HG03103 (cell line): ENCODE measurements around the gene ASTN1.

ENCODE experiments used
- ATAC-seq: cut with Tn5 transposase; IDR thresholded peaks from one replicate; pipeline ENCODE4 v1.9.1; 2021; ENCODE audit warnings: low read depth; ENCODE audit not compliant: unreplicated experiment

The ASTN1 gene

DNA sequence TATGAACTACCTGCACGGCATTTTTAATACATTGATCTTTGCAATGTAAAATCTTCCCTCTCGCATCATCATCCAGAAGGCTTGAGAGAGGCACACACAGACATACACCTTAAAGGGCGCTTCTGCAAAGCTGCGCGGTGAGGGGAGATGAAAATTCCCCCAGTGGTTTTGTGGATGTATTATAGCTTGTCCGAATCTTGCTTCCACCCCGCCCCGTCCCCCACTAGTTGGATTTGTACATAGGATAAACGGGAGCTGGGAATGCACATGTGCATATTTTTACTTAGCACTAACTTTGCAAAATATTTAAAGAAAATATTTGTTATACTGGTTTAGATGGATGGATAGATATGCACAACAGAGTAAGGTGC lies 542 bp upstream of the ASTN1 start:
- no peak for ATAC-seq

DNA sequence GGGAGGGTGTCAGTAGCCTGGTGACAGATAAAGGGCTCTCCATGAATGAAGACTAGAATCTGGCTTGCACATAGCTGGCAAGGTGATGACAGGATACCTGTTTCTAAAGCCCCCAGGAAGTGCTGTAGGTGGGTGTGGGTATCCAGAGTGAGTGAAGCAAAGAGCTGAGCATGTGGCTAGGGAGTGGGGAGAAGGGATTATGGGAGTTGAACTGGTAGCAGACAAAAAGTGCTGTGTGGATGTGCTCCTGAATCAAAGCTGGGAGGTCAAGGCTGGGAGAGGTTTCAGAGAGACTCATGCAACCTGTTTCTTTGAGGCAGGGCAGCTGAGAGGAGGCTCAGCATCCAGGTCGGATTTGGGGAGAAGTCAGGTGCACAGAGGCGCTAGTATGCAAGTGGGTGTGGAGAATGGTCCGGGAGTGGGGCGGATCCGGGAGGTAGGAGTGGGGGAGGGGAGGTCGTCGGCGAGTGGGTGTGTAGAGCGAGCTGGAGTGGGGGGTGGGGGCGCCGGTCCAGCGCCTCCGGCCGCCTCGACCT lies 600 bp downstream of the ASTN1 start:
- ATAC-seq, result no peak

DNA sequence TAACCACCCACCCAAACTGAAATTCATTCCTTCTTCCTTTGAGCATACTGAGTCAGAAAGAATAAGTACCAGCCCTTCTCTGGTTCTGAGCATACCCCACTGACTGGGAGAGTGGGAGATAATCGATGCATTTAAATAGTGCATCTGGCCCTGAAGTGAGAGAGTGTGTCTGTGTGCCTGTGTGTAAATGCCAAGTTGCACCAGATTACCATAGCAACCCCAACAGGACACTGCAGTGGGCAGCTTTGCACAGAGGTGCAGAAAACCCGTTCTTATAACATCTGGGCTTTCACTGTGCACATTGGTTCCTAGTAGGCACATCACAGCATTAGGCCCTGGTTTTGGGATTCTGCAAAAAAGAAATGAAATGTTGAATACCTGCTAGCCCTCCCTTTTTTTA lies 2.3 kb downstream of the ASTN1 start:
- no peak for ATAC-seq

DNA sequence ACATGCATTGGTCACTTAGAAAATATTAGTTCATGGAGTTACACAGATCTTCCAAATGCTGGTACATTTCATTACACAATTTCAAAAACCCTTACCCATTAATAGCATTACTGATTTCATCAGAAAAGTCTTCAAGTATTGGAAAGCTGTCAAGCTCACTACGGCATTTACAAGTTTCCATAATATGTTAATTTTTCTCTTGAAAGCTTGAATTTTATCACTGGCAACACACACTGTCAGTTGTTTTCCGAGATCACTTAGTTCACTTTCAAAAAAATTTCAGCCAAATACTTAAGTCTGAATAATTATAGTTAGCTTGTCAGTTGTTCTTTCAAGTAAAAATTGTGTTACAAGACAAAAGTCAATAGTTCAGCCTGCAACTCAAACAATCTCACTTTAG lies 18.0 kb downstream of the ASTN1 start:
- no peak for ATAC-seq

GRCh38 chr1:177145106-177146070 lies 19.1 kb downstream of the ASTN1 start:
- no peak for ATAC-seq

DNA sequence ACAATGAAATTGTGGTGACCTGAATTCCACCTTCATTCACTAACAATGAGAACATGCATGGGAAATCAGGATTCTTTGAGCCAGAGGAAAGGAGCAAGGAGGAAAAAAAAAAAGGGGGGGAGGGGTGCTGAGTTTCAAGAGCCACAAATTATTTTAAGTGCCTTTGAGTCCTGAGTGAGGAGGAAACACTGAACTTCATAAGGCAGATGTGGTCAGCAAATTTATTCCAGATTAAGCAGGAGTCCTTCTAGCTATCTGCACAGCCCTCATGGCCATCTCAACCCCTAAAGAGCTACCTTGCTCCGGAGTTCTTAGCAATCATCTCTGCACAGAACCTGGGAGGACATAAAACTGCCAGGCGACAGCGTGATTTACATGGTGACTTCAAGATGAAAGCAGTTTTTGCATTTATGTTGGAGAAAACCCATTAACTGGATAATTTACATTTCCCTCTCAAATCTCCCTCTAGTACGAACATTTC lies 21.7 kb downstream of the ASTN1 start:
- ATAC-seq, result no peak

DNA sequence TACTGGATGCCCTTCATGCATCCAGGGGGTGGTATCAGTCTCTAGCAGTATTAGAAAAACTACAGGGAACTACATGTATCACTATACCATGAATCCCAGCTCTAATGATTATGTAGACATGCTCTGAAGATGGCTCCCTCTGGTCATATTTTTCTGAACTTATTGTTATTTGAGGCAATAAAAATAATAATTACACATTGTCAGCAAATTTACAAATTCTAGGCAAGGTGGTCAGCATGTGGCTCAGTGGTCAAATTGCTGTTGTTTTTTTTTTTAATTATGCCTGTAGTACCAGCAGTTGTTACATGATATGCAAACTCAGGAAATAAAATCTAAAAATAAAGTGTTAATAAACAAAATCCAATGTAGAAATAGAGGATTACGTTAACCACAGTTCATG lies 22.5 kb downstream of the ASTN1 start:
- no peak for ATAC-seq

DNA sequence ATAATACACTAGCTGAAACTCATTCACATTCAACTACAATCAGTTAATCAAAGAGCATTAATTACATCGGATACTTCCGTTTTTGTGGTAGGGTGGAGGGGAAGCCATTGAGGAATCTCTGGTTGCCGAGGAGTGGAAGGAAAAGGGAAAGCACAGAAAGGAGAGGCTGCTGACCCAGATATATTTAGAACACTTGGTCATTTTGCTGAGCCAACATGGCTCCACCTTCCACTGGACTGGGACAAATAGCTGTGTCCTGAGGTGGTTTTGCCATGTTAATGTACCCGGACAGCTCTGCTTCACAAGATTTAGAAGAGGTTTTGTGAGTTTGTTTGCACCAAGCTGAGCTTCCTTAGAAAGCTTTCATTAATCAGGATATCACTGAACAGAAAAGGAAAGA lies 26.2 kb downstream of the ASTN1 start:
- ATAC-seq, result no peak

- no peak for ATAC-seq
Measured at GRCh38 chr1:177137814-177138213, 26.7 kb downstream of the ASTN1 start.

GRCh38 chr1:177135250-177135649 lies 29.3 kb downstream of the ASTN1 start:
- ATAC-seq, result no peak

GRCh38 chr1:177133977-177134538 lies 30.5 kb downstream of the ASTN1 start:
- ATAC-seq, result no peak

GRCh38 chr1:177132141-177132540 lies 32.4 kb downstream of the ASTN1 start:
- ATAC-seq, result no peak

GRCh38 chr1:177131723-177132122 lies 32.8 kb downstream of the ASTN1 start:
- ATAC-seq, result no peak

- no peak for ATAC-seq
Measured at GRCh38 chr1:177130451-177130945, 34.0 kb downstream of the ASTN1 start.

DNA sequence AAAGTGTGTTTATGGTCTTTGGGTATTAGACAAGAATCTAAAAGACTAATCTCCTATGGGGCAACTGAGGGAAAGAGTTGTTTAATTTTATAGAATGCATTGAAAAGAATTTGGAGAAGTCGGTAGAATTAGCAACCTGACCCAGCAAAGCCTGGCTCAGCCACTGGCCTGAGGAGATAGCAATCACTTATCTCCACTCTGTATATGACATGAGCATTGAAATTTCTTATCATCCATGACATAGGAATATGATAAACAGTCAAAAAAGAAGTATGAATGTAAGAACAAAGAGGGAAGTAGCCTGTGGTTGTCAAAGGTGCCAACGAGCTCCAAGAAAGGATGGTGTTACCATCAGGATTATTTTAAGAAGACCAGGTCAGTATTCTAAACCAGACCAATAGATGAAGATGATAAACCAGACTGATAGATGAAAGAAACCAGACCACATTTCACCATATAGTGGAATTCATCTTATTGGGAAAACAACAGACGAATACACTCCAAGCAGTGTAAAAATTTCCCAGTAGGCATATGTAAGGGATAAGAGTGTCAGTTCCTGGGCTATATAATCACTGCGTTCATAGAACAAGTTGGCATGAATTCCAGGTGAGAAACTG lies 35.7 kb downstream of the ASTN1 start:
- no peak for ATAC-seq

DNA sequence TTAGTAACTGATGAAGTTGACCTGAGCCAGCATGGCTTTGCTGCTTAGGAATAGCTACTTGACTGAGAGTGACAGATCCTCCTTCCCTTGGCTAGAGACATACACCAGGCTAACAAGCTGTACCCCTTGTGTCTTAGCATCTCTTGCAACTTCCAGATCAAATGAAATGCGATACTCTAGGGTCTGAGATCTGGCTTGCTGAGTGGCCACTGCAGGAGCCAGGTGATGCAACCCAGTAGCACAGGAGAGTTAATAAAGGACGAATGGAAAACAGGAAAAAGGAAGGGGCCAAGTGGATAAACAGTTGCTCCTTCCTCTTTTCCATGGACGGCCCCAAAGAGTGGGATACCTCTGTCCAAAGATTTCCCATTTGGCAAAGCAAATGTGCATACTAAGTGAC lies 38.2 kb downstream of the ASTN1 start:
- ATAC-seq, result no peak

DNA sequence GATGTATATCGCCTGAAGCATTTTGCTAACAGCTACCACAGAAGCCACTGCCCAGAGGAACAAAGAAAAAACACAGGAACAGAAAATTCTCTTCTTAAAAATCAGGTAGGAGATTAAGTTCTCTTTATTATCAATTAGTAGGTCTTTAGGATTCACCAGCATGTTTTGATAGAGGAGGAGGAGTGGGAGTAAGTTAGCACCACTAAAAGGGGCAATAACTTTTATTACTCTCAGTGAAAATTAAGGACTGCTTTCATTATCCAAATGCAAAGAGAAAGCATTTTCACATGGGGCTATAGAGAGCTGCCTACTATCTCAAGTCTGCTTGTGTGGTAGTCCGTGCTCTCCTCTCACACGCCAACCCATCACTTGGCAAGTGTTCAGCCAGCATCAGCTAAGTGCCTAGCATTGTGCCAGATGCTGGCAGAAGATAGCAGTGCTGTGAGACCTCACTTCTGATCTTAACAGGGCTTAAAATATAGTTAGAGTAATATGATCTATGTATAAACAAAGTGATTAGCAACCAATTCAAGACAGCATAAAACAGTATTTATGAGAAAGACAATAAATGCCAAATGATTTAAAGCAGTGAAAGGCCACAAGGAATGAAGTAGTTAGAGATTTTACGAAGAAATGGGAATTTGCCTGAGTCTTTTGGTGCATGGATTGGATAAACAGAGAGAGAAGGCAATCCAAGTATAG lies 39.8 kb downstream of the ASTN1 start:
- ATAC-seq, result no peak

DNA sequence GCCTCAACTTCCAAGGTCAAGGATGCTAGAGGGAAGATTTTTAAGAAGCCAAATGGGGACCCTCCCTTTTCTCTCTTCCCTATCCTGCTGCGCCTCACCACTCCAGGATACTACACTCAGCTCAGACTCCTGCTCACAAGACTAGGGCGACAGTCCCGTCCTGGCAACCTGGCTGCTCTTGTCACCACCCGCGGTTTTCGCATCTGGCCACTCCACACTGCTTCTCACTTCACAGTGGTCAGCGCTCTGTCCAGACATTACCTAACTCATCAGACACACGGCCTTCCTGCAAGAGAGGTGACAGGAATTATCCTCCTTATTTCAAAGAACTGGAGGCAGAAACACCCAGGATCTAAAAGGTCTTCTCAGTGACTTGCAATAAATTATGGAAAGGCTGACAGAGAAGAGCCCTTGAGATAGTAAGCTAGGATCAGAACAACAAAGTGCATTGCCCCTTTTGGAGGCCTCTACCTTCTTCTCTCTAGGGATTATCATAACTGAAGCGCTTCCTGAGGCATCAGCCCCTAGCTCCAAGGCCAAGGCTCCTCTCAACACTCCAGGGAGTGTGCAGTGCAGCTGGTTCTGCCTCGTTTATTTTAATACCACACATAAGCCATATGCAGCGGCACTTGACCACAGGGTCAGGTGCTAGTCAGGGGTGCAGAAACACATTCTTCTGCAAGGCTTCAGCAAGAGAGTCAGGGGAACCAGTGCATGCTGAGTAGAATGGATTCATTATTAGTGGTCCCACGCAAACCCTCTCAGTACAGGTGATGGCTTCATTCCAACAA lies 41.9 kb downstream of the ASTN1 start:
- no peak for ATAC-seq

GRCh38 chr1:177119311-177119710 lies 45.2 kb downstream of the ASTN1 start:
- no peak for ATAC-seq

DNA sequence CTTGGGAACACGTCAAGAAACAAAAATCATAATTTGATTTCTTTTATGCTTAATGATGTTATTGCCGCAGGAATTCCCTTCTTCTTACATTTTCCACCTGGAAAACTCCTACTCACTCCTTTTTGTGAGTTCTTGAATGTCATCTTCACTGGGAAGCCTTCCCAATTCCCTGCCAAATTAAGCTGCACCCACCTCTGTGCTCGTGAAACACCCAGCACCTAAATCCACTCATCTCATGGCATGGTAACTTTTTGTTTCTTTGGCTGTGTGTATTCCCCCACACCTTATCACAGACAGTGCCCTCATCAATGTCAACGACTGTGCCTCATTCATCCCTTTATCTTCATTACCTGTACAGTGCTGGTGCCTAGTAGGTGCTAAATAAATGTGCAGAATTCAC lies 45.6 kb downstream of the ASTN1 start:
- no peak for ATAC-seq
